Amniotic stem cell (primary cell): ENCODE measurements around the gene ZNF768.
"Not testable (repeated sequence)": the region's sequence is repeated elsewhere in the genome, so short reads cannot be mapped to it uniquely, and the experiment has no call there.

Source experiments
- DNase-seq: peaks from one replicate; lab custom pipeline; 2025; lab: John Stamatoyannopoulos, UW

Gene ZNF768

DNA sequence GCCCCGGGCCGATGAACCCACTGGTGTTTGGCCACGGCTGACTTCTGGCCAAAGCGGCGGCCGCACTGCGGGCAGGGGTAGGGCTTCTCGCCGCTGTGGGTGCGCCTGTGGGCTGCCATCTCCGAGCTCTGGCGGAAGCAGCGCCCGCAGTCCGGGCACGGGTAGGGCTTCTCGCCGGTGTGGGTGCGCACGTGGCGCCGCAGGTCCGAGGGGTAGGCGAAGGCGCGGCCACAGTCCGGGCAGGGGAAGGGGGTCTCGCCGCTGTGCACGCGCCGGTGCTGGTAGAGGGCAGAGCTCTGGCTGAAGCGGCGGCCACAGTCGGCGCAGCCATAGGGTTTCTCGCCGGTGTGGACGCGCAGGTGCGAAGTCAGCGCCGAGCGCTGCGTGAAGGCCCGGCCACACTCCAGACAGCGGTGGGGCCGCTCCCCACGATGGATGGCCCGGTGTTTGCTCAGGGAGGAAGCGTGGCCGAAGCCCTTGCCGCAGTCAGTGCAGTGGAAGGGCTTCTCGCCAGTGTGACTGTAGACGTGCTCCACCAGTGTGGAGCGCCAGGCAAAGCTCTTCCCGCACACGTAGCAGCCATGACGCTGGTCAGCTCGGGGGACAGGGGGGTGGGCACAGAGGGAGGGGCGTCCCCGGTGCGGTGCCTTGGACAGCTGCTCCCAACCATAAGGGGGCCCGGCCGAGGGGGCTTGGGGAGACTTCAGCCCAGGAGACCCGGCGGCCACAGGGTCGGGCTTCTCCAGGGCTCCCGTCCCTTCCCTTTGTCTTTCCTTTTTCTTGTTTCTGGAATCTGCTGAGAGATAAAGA lies 29.2 kb upstream of the ZNF768 start:
- no peak for DNase-seq

DNA sequence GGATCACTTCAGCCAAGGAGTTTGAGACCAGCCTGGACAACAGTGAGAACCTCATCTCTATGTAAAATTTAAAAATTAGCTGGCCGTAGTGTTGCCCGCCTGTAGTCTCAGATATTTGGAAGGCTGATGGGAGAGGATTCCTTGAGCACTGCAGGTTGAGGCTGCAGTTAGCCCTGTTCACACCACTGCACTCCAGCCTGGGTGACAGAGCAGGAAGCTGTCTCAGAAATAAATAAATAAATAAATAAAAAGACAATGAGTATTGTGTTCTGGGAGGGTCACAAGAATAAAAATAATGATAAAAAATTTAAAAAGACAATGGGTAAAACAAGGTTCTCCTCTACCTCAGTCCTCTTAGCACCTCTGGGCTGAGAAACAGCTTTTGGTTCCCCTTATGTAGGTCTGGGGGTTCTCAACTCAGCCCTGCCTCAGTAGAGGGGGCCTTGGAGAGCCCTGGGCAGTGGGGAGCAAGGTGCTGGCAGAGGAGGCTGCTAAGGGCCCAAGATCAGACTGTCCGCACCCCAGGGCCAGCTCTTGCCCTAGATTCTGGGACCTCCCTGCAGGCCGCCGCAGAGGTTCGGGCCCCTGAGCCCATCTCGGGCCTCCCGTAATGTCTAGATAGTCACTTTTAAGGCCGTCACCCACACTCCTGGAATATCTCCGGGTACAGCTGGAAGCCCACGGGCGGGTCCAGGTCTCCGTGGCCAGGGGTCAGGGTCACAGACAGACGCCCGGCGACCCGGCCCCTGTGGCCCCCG lies 28.4 kb upstream of the ZNF768 start:
- DNase-seq: no peak

DNA sequence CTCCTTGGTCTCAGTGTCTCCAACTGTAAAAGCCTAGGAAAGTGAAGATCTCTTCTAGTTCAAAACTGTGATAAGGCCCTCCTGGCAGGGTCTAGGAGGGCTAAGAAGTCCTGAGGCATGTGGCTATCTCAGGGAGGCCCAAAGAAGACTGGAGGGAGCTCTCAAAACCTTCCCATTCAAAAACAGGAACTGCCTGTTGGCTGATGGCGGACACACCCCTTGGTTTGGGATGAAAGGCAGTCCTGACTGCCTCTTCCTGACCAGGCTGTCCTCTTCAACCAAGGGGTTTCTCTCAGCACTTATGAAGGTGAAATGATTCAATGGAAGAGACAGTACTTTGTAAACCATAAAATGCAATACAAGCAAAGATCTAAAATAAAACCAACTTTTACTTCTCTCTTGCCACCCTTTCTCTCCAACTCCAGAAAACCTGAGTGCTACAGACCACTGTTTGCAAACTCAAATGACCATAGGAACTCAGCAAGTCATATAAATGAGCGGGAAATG lies 27.1 kb upstream of the ZNF768 start:
- DNase-seq: no peak

DNA sequence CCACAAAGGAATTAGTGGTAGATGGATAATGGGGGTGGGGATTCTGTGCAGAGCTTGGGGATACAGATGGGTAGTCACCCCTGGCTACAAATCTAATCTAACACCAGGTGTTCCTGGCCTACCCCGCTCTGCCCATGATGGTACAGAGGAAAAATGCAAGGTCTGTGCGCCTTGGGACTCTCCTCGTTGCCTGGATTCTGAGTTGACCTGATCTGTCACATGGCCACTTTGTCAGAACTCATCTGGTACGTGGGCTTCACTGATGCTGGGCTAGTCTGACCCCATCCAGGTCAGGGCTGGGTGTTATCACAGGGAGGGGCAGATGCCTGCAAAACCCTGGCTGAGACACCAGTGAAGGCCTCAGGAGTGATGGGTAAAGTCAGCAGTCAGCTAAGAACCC lies 26.6 kb upstream of the ZNF768 start:
- no peak for DNase-seq

DNA sequence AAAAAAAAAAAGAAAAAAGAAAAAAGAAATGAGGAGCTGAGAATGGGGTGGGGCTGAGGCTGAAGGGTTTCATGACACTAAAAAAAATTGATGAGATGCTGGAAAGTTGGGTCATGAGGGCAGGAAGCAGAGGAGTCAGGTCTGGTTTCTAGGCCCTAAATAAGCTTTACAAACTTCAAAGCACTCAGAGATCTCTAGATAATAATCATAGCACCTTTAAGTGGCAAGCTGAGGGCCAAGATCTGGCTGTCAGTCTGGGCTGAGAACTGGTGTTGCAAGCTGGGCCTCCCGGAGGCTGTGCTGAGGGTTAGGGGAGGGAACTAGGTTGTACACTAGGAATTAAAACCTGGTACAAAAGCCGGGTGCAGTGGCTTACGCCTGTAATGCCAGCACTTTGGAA lies 25.4 kb upstream of the ZNF768 start:
- no peak for DNase-seq

DNA sequence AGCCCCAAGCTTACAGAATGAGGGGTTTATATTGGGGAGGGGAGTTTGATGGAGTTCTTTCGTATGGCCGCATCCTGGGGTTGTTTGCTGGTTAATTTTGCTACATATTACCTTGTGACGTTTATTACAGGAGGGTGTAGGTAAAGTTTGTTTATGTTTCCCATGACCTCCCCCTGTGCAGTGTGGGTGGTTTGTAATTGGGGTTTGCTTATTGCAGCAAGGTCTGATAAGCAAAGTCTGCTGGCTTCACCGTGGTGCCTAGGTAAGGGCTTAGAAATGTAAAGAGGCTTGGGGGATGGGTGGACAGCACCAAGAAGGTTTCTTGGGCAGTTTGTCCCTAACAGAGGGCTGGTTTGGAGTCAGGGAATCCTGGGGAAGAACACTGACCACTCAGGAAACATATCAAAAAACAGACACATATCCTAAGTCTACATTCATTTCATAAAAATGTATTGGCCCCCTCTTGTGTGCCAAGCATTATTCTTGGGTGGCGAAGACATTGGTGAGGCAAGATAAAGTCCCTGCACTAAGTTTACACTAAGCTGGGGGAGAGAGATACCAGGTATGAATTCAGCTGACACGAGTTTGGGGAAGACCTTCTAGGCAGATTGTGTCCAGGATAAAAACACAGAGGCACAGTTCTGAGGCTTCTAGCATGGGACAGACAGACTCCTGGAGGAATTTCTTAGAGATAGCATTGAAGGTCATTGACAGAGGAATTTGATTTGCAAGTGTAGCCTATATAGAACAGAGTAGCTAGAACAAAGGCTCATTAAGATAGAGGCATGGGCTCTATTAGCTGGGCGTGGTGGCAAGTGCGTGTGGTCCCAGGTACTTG lies 22.3 kb upstream of the ZNF768 start:
- DNase-seq: no peak

DNA sequence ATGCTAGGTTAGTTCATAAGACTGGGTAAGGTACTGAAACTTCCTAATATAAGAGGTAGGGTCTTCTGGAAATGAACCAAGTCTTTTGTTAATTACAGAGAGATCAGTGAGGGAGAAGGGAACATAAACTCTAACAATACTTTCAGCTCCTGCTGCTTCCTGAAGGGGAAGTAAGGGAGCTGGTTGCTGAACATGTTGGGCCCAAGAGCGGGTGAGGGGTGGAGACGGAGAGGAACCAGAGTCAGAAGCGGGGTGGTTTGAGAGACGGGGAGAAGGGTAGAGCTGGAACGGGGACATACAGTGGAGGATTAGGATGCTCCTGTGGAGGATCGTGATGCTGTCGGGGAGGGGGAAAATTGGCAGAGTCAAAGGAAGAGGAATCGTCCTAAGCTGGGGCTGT lies 19.7 kb upstream of the ZNF768 start:
- DNase-seq: no peak

DNA sequence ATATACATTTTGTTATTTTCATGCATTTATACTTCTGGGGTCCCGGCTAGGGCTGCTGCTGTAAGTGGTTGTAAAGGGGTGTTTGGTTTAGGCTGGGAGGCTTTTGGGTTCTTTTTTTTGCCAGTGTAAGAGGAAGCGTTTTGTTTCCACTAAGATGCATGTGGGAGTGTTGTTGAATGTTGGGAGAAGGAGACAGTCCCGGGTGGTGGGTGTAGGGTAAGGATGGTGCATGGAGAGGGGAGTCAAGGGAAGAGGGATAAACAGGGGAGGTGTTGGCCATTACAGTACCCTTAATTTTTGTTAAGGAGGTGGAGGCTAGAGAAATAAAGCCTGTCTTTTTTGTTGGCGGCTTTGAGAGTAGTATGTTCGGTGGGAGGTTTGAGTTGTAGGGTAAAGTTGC lies 16.7 kb upstream of the ZNF768 start:
- no peak for DNase-seq

DNA sequence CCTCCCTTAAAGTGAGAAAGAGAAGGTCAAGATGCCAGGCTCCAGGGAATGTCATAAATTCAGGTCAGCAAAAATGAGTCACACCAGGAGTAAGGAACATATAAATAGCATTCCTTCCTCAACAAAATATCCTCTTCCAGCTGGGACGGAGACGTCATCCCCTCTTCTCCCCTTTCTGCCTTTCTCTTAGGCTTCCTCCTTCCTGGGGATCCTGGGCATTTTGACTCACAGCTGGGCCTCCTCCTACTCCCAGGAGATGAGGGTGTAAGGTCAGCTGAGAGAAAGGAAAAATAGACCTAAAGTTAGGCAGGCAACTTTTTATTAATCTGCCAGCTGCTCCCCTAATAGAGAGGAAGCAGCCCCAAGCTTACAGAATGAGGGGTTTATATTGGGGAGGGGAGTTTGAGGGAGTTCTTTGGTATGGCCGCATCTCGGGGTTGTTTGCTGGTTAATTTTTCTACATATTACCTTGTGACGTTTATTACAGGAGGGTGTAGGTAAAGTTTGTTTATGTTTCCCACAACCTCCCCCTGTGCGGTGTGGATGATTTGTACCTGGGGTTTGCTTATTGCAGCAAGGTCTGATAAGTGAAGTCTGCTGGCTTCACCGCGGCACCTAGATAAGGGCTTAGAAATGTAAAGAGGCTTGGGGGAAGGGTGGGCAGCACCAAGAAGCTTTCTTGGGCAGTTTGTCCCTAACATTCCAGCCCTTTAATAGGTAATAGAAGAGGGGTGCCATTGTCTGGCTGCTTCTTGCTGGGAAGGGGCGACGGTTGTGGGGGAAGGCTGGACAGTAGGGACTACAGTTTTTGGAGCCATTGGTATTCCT lies 15.3 kb upstream of the ZNF768 start:
- DNase-seq: no peak

DNA sequence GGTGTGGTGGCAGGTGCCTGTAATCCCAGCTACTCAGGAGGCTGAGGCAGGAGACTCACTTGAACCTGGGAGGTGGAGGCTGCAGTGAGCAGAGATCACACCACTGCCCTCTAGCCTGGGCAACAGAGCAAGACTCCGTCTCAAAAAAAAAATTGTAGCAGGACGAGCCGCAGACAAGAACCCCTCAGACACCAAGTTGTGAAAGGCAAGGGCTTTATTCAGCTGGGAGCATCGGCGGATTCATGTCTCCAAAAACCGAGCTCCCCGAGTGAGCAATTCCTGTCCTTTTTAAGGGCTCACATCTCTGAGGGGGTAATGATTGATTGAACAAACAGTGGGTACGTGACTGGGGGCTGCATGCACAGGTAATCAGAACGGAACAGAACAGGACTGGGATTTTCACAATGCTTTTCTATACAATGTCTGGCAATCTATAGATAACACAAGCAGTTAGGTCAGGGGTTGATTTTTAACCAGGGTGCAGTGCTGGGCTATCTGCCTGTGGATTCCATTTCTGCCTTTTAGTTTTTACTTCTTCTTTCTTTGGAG lies 14.6 kb upstream of the ZNF768 start:
- DNase-seq: not testable (repeated sequence)

DNA sequence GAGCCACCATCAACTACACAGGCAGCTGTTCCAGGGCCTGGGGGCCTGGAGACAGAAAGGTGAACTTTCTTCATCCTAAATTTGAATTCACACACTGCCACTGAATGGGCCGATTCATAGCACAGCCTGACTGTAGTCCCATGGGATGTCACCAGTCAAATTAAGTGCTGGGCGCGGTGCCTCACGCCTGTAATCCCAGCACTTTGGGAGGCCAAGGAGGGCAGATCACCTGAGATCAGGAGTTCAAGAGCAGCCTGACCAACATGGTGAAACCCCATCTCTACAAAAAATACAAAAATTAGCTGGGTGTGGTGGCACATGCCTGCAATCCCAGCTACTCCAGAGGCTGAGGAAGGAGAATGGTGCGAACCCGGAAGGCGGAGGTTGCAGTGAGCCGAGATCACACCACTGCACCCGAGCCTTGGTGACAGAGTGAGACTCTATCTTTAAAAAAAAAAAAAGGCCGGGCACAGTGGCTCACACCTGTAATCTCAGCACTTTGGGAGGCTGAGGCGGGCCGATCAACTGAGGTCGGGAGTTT lies 13.7 kb upstream of the ZNF768 start:
- DNase-seq: not testable (repeated sequence)

DNA sequence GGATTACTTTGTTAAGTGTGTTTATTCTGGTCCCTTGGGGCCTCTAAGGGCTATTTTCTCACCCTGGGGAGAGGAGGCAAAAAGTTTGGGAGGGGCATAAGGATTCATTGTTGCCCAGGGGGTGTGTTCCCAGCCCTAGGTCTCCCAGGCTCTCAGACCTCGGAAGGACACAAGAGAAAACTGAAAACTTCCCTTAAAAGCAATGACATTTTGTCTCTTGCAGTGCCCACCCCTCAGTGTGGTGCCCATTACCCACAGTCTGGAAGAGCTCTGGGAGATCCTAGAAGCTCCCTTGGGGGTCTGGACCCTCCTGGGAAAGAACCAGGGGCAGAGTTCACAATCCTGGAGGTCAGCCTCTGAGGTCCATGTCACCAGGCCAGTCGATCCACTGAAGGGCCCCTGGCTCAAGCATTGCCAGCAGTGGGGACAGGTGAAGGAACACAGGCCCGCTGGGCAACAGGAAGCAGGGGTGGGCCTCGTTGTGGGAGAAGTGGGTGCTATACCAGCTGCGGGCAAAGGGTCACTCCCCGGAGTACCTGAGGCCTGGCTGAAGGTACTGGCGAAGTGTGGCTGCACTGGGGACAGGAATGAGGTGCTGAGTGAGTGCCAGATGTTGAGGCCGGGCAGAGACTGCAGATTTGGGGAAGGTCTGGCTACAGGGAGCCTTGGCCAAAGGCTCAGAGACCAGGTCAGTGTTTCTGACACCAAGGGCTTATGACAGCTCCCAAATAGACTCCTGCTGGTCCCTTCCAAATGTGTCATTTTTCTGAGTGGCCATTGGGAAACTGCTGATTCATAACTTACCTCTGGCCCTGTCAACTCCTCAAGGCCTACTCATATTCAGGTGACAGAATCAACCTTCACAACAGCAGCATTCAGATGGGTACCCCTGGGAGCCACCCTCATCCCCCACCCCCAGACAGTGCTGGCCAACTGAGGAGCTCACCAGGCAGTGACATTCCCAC lies 12.9 kb upstream of the ZNF768 start:
- no peak for DNase-seq

DNA sequence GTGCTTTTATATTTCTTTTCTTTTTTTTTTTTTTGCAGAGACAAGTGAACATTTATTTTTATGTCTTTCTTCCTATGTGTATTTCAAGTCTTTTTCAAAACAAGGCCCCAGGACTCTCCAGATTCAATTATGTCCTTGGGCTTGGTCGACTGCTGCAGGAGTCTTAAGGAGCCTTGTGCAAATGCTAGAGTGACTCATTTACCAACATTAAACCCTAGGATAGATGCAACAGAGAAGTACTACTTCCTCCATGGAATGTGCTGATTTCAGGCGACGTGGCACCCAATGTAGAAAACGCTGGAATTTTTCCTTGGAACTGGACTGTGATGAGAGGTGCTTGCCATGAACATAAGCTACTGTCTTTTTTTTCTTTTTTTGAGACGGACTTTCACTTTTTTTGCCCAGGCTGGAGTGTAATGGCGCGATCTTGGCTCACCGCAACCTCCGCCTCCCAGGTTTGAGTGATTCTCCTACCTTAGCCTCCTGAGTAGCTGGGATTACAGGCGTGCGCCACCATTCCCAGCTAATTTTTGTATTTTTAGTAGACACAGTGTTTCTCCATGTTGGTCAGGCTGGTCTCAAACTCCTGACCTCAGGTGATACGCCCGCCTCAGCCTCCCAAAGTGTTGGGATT lies 10.1 kb upstream of the ZNF768 start:
- DNase-seq: not testable (repeated sequence)

DNA sequence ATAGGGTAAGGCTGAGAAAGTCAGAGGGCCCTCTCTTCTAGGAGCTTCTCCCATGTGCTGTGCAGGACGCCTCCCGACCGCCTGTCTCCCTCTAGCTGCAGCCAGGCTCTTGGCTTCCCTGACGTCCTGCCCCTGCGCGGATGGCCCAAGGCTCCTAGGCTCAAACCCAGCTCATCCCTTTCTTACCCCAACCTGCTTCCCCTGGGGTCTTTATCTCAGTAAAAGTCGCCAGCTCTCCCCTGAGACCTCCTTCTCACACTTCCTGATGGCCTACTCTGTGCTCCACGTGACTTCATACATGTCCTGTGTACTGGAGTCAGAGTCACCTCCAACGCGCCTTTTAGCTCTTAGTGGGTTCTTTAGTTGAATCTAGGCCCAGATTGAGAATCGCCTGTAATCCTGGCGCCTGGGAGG lies 9.4 kb upstream of the ZNF768 start:
- no peak for DNase-seq

DNA sequence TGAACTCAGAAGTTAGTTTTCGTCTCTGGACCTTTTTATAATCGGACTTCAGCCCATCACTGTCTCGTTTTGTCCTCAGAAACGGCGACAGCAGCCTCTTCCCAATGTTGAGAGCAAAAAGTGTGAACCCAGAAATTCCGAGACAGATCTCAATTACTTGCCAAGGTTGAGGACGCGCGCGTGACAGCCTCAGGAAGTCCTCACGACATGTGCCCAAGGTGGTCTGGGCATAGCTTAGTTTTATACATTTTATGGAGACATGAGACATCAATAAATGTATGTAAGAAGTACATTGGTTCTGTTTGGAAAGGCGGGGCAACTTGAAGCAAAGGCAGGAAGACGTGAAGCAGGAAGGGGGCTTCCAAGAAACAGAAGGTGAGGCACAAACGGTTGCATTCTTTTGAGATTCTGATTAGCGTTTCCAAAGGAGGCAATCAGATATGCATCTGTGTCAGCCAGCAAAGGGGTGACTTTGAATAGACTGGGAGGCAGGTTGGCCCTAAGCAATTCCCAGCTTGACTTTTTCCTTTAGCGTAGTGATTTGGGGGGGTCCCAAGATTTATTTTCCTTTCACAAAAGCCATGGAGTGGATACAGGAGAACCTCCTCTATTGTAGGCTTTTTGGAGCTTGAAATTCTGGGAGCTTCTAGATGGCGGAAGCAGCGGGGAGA lies 8.9 kb upstream of the ZNF768 start:
- DNase-seq: no peak

DNA sequence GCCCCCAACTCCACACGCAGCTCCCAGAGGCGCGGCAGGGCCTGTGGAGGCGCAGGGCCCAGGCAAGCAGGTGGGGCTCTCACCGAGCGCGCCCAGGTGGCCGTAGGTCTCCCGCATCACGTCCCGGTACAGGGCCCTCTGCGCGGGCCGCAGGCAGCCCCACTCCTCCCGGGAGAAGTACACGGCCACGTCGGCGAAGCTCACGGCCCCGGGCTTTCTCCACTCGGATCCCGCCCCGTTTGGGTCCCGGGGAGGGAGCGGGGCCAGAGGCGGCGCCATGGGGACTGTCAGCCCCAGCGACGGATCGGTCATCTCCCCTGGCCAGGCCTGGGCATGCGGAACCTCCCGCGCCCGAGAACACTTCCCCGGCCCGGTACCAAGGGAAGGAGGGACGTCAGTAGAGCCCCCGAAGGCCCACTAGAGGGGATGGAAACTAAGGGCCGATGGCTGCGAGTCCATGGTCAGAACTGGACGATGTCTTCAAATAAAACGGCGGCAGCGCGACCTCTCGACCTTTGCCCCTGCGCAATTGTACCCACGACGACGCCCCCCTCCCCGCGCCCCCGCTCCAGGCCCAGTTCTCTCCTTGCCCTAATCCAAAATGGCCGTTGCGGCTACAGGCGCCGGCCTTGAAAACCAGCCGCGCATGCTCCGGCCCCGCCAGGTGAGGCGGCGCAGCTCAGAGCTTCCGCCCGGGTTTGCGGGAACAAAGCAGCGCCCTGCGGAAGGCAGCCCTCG lies 8.2 kb upstream of the ZNF768 start, which contains the start of gene ZNF747:
Gene ZNF747, minus strand, starts transcription at position 491 of the 738 bp plus-strand sequence. Its CDS starts 179 bp downstream, at position 312.
- DNase-seq: peak; percentile 51

DNA sequence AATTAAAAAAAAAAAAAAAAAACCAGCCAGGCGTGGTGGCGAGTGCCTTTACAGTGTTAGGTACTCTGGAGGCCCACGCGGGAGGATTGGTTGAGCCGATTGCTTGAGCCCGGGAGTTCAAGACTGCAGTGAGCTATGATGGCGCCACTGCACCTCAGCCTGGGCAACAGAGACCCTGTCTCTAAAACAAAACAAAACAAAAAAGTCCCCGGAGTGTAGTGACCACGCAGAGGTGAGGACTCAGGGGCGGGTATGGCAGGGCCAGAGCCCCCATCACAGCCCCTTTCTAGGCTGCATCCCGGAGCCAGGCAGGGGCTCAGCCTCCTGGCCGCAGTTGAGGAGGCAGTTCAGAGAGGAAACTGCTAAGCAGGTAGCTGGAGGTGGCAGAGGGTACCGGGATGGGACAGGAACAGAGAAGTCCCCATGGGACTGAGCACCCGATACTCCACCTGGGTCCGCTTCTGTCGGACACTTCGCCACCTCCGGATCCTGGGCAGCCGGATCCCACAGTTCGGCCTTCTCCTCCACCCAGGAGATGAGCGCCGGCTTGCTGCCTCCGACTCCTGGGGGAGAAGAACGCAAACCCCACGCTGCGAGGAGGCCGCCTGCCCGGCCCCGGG lies 7.5 kb upstream of the ZNF768 start:
- no peak for DNase-seq
